ENCODE data around the gene GALNT11.

DNA sequence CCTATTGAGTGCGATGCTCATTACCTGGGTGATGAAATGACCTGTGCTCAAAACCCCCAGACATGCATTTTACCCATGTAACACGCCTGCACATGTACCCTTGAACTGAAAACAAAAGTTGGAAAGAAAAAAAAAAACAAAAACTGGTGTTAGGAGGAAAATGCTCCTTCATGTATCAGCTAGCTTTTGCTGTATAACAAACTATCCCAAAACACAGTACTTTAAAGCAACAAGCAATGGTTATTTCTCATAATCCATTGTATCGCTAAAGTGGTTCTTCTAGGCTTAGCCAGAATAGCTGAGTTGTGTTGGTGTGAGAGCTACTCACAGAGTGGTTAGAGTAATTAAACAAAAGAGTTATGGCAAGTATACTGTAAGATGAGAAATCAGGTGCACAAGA is 12.2 kb upstream of the GALNT11 start:
- TF ChIP-seq, protein P1, sequence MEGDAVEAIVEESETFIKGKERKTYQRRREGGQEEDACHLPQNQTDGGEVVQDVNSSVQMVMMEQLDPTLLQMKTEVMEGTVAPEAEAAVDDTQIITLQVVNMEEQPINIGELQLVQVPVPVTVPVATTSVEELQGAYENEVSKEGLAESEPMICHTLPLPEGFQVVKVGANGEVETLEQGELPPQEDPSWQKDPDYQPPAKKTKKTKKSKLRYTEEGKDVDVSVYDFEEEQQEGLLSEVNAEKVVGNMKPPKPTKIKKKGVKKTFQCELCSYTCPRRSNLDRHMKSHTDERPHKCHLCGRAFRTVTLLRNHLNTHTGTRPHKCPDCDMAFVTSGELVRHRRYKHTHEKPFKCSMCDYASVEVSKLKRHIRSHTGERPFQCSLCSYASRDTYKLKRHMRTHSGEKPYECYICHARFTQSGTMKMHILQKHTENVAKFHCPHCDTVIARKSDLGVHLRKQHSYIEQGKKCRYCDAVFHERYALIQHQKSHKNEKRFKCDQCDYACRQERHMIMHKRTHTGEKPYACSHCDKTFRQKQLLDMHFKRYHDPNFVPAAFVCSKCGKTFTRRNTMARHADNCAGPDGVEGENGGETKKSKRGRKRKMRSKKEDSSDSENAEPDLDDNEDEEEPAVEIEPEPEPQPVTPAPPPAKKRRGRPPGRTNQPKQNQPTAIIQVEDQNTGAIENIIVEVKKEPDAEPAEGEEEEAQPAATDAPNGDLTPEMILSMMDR (IDR thresholded peaks at IDR 0.05; ENCODE audit: low read length): no peak
- no peak for TF ChIP-seq EZH2 (optimal IDR thresholded peaks at IDR 0.05; ENCODE audit: low read depth, low read length)
